NB4 (cell line): ENCODE results near the gene KCNJ14.
"Not testable (repeated sequence)": the region's sequence is repeated elsewhere in the genome, so short reads cannot be mapped to it uniquely, and the experiment has no call there.

Source experiments
- DNase-seq: peaks from one replicate; pipeline ENCODE4 v3.0.0; 2010; ENCODE audit warnings: low read depth
- H3K4me3 ChIP-seq: one replicate; pipeline ENCODE4 v1.5.1; 2011; ENCODE audit warnings: mild to moderate bottlenecking, low read depth, low read length, moderate library complexity
- CTCF ChIP-seq: IDR thresholded peaks from one replicate; pipeline ENCODE4 v1.5.1; 2012; ENCODE audit warnings: low read depth, low read length
- MAX ChIP-seq: IDR thresholded peaks from 2 replicates; pipeline ENCODE4 v1.6.1; 2011; ENCODE audit warnings: low read depth, low read length
- MYC ChIP-seq: IDR thresholded peaks from 2 replicates; pipeline ENCODE4 v1.6.1; 2011; ENCODE audit warnings: low read depth, low read length
- POLR2A ChIP-seq: IDR thresholded peaks from 2 replicates; pipeline ENCODE4 v1.6.1; 2011; ENCODE audit warnings: mild to moderate bottlenecking; ENCODE audit not compliant: insufficient read length; ENCODE audit errors: extremely low read depth

KCNJ14 gene

GRCh38 chr19:48480558-48481500, 25.5 kb downstream of the KCNJ14 start:
- peak; percentile 77 for DNase-seq
- no peak for TF ChIP-seq MYC
- no peak for TF ChIP-seq MAX
- TF ChIP-seq CTCF, result no peak
- TF ChIP-seq POLR2A, result peak; percentile 29
- no peak overlapping the region for H3K4me3 ChIP-seq

GRCh38 chr19:48481846-48482639, 26.7 kb downstream of the KCNJ14 start:
- no peak overlapping the region for H3K4me3 ChIP-seq
- DNase-seq, result no peak
- TF ChIP-seq MYC (peak; percentile 11; the same call in 1 of the 2 replicates), CTCF (no peak)

- TF ChIP-seq MYC (no peak), POLR2A (peak; percentile 9), MAX (no peak)
- H3K4me3 ChIP-seq, result no peak overlapping the region
- no peak for DNase-seq
These were observed 27.9 kb downstream of the KCNJ14 start for GRCh38 chr19:48483301-48483700.

GRCh38 chr19:48484247-48484893, 29.0 kb downstream of the KCNJ14 start:
- TF ChIP-seq MAX (no peak), POLR2A (peak; percentile 1)
- DNase-seq, result no peak
- no peak overlapping the region for H3K4me3 ChIP-seq

GRCh38 chr19:48484931-48485612, 29.7 kb downstream of the KCNJ14 start:
- no peak for DNase-seq
- no peak for TF ChIP-seq CTCF
- TF ChIP-seq MYC, result no peak
- no peak for TF ChIP-seq MAX
- no peak for TF ChIP-seq POLR2A
- no peak overlapping the region for H3K4me3 ChIP-seq

GRCh38 chr19:48486706-48487105, 31.3 kb downstream of the KCNJ14 start:
- not testable (repeated sequence) for H3K4me3 ChIP-seq, DNase-seq

- TF ChIP-seq MYC, result no peak
- TF ChIP-seq CTCF, result no peak
- TF ChIP-seq MAX, result no peak
- no peak for TF ChIP-seq POLR2A
- H3K4me3 ChIP-seq, result no peak overlapping the region
- no peak for DNase-seq
These were observed 32.2 kb downstream of the KCNJ14 start for GRCh38 chr19:48487544-48487943.
